ENCODE data around the gene LRRTM2. TPM values are rescaled to one million over a fixed set of nuclear protein-coding genes. Genes with fewer than 3 reads are reported as not detected.
"Not testable (repeated sequence)": the region's sequence is repeated elsewhere in the genome, so short reads cannot be mapped to it uniquely, and the experiment has no call there.

Gene LRRTM2
- 0.52 TPM for total RNA-seq

- Histone ChIP-seq H3K27ac (ENCODE audit: low read depth, low read length) (no peak within 1 kb of the TSS), H3K9ac (ENCODE audit: low read depth in 1 of 3, low read length in 3 of 3) (no peak within 1 kb of the TSS), H3K36me3 (ENCODE audit: control insufficient read depth in 3 of 3, insufficient read depth in 3 of 3, low read length in 3 of 3) (no peaks in the 10 kb centered on the region), H3K4me1 (ENCODE audit: control insufficient read depth in 3 of 3, insufficient read depth in 3 of 3, low read length in 3 of 3) (peaks cover 15 to 30% (median 16%) of the 10 kb centered on the region in 3 donors), H3K4me3 (ENCODE audit: low read length in 3 of 3) (no peak within 1 kb of the TSS), H3K9me3 (ENCODE audit: control insufficient read depth in 3 of 3, low read length in 3 of 3) (no peaks in the 10 kb centered on the region), H3K27me3 (ENCODE audit: control insufficient read depth in 3 of 3, insufficient read depth in 3 of 3, low read length in 3 of 3) (no peaks in the 10 kb centered on the region)
Observed at GRCh38 chr5:138874771-138875551, at the start of gene LRRTM2. Gene LRRTM2, minus strand, starts transcription at chr5:138875335. Its CDS starts 424 bp downstream, at chr5:138874911.

GRCh38 chr5:138922494-138922893, 47.4 kb upstream of the LRRTM2 start:
- Histone ChIP-seq H3K9ac (ENCODE audit: low read depth in 1 of 3, low read length in 3 of 3) (no peak overlapping the region), H3K27ac (ENCODE audit: low read depth, low read length) (no peak overlapping the region), H3K4me1 (ENCODE audit: control insufficient read depth in 3 of 3, insufficient read depth in 3 of 3, low read length in 3 of 3) (peaks cover 0 to 2% (median under 1%) of the 10 kb centered on the region in 3 donors), H3K27me3 (ENCODE audit: control insufficient read depth in 3 of 3, insufficient read depth in 3 of 3, low read length in 3 of 3) (no peaks in the 10 kb centered on the region), H3K36me3 (ENCODE audit: control insufficient read depth in 3 of 3, insufficient read depth in 3 of 3, low read length in 3 of 3) (peaks cover 25 to 34% (median 33%) of the 10 kb centered on the region in 3 donors), H3K9me3 (ENCODE audit: control insufficient read depth in 3 of 3, low read length in 3 of 3) (no peaks in the 10 kb centered on the region), H3K4me3 (ENCODE audit: low read length in 3 of 3) (no peak overlapping the region)

- H3K27ac ChIP-seq (ENCODE audit: low read depth, low read length); H3K4me1 ChIP-seq (ENCODE audit: control insufficient read depth in 3 of 3, insufficient read depth in 3 of 3, low read length in 3 of 3); H3K9me3 ChIP-seq (ENCODE audit: control insufficient read depth in 3 of 3, low read length in 3 of 3); H3K9ac ChIP-seq (ENCODE audit: low read depth in 1 of 3, low read length in 3 of 3); H3K4me3 ChIP-seq (ENCODE audit: low read length in 3 of 3); H3K27me3 ChIP-seq (ENCODE audit: control insufficient read depth in 3 of 3, insufficient read depth in 3 of 3, low read length in 3 of 3): not testable (repeated sequence)
- H3K36me3 ChIP-seq (ENCODE audit: control insufficient read depth in 3 of 3, insufficient read depth in 3 of 3, low read length in 3 of 3): peaks cover 19 to 30% (median 29%) of the 10 kb centered on the region in 3 donors
Observed at GRCh38 chr5:138921362-138921761, 46.2 kb upstream of the LRRTM2 start.

DNA sequence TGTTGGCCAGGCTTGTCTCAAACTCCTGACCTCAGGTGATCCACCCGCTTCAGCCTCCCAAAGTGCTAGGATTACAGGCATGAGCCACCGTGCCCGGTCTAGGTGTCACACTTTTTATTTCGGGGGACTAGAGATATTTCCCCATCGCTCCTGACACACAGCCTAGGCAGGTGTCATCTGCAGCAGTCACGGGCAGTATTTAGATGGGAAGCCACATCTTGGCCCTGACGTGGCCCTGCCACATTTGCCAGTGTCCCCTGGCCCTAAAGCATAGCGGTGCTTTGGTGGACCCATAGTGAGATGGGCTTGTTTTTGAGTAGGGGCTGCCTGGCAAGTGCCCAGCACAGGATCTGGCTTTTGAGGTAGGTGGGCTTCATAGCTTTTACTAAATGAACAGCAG, 45.0 kb upstream of the LRRTM2 start:
- Histone ChIP-seq H3K27ac (ENCODE audit: low read depth, low read length) (no peak overlapping the region), H3K4me3 (ENCODE audit: low read length in 3 of 3) (no peak overlapping the region), H3K9me3 (ENCODE audit: control insufficient read depth in 3 of 3, low read length in 3 of 3) (no peaks in the 10 kb centered on the region), H3K9ac (ENCODE audit: low read depth in 1 of 3, low read length in 3 of 3) (no peak overlapping the region), H3K4me1 (ENCODE audit: control insufficient read depth in 3 of 3, insufficient read depth in 3 of 3, low read length in 3 of 3) (peaks cover 0 to 2% (median 0%) of the 10 kb centered on the region in 3 donors), H3K36me3 (ENCODE audit: control insufficient read depth in 3 of 3, insufficient read depth in 3 of 3, low read length in 3 of 3) (peaks cover 8 to 18% (median 17%) of the 10 kb centered on the region in 3 donors), H3K27me3 (ENCODE audit: control insufficient read depth in 3 of 3, insufficient read depth in 3 of 3, low read length in 3 of 3) (no peaks in the 10 kb centered on the region)

- H3K27ac ChIP-seq (ENCODE audit: low read depth, low read length): no peak overlapping the region
- no peaks in the 10 kb centered on the region for H3K9me3 ChIP-seq (ENCODE audit: control insufficient read depth in 3 of 3, low read length in 3 of 3)
- no peaks in the 10 kb centered on the region for H3K27me3 ChIP-seq (ENCODE audit: control insufficient read depth in 3 of 3, insufficient read depth in 3 of 3, low read length in 3 of 3)
- H3K4me1 ChIP-seq (ENCODE audit: control insufficient read depth in 3 of 3, insufficient read depth in 3 of 3, low read length in 3 of 3): peaks cover 0 to 10% (median 2%) of the 10 kb centered on the region in 3 donors
- H3K9ac ChIP-seq (ENCODE audit: low read depth in 1 of 3, low read length in 3 of 3): no peak overlapping the region
- H3K36me3 ChIP-seq (ENCODE audit: control insufficient read depth in 3 of 3, insufficient read depth in 3 of 3, low read length in 3 of 3): peaks cover 0 to 15% (median 7%) of the 10 kb centered on the region in 3 donors
- no peak overlapping the region for H3K4me3 ChIP-seq (ENCODE audit: low read length in 3 of 3)
Observed at GRCh38 chr5:138918686-138919085, 43.6 kb upstream of the LRRTM2 start.

DNA sequence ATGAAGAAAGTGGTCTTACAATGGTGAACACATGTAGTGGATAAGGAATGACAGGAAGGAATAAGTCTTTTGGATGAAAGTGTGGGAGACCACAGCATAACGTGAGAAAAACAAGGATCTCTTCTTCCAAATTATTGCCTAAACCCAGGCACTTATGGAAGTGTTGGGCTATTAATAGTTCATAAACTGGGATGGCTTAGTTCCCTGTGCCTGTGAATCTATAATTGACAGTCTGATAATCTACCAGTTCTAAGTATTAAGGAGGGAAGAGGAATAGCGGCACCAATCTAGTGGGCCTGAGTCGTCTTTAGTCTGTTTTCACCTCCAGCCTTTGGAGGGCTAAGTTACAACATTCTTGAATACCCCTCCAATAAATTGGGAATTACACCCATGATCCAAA, 39.2 kb upstream of the LRRTM2 start:
- Histone ChIP-seq H3K27ac (ENCODE audit: low read depth, low read length) (no peak overlapping the region), H3K9ac (ENCODE audit: low read depth in 1 of 3, low read length in 3 of 3) (no peak overlapping the region), H3K4me3 (ENCODE audit: low read length in 3 of 3) (no peak overlapping the region), H3K9me3 (ENCODE audit: control insufficient read depth in 3 of 3, low read length in 3 of 3) (no peaks in the 10 kb centered on the region), H3K36me3 (ENCODE audit: control insufficient read depth in 3 of 3, insufficient read depth in 3 of 3, low read length in 3 of 3) (peaks cover 0 to 12% (median 5%) of the 10 kb centered on the region in 3 donors), H3K27me3 (ENCODE audit: control insufficient read depth in 3 of 3, insufficient read depth in 3 of 3, low read length in 3 of 3) (no peaks in the 10 kb centered on the region), H3K4me1 (ENCODE audit: control insufficient read depth in 3 of 3, insufficient read depth in 3 of 3, low read length in 3 of 3) (peaks cover 0 to 16% (median 2%) of the 10 kb centered on the region in 3 donors)

DNA sequence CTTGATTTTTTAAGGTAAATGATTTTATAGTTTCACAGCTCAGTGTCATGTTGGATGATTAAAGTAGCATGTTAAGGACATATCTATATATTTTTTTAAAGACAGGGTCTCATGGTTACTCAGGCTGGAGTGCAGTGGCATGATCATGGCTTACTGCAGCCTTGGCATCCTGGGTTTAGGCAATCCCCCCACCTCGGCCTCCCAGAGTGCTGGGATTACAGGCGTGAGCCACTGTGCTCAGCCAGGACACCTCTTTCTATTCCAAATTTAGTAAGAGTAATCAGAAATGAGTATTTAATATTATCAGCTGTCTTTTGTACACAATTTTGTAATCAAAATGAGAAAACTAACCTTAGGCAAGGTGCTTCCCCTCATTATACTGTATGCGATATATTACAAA, 38.6 kb upstream of the LRRTM2 start:
- Histone ChIP-seq H3K9me3 (ENCODE audit: control insufficient read depth in 3 of 3, low read length in 3 of 3) (no peaks in the 10 kb centered on the region), H3K4me1 (ENCODE audit: control insufficient read depth in 3 of 3, insufficient read depth in 3 of 3, low read length in 3 of 3) (peaks cover 0 to 16% (median 0%) of the 10 kb centered on the region in 3 donors), H3K36me3 (ENCODE audit: control insufficient read depth in 3 of 3, insufficient read depth in 3 of 3, low read length in 3 of 3) (peaks cover 0 to 10% (median 3%) of the 10 kb centered on the region in 3 donors), H3K9ac (ENCODE audit: low read depth in 1 of 3, low read length in 3 of 3) (no peak overlapping the region), H3K27me3 (ENCODE audit: control insufficient read depth in 3 of 3, insufficient read depth in 3 of 3, low read length in 3 of 3) (no peaks in the 10 kb centered on the region), H3K4me3 (ENCODE audit: low read length in 3 of 3) (no peak overlapping the region), H3K27ac (ENCODE audit: low read depth, low read length) (no peak overlapping the region)

DNA sequence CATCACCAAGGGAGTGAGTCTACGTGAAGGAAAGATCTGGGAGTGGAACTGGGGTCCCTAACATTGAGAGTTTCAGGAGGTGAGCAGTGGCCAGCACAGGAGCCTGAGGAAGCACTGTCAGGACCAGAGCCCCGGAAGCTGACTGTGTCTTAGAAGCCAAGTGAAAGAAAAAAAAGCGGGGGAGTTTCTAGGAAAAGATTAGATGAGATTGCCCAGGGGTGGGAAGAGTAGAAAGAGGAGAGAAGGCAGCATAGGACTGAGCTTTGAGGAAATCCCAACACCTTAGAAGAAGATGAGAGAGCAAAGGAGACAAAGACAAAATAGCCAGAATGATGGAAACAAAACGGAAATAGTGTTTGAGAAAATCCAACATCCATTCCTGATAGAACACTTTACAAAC, 37.0 kb upstream of the LRRTM2 start:
- no peak overlapping the region for H3K27ac ChIP-seq (ENCODE audit: low read depth, low read length)
- peaks cover 0 to 16% (median 0%) of the 10 kb centered on the region in 3 donors for H3K4me1 ChIP-seq (ENCODE audit: control insufficient read depth in 3 of 3, insufficient read depth in 3 of 3, low read length in 3 of 3)
- no peak overlapping the region for H3K4me3 ChIP-seq (ENCODE audit: low read length in 3 of 3)
- H3K9me3 ChIP-seq (ENCODE audit: control insufficient read depth in 3 of 3, low read length in 3 of 3): no peaks in the 10 kb centered on the region
- H3K27me3 ChIP-seq (ENCODE audit: control insufficient read depth in 3 of 3, insufficient read depth in 3 of 3, low read length in 3 of 3): no peaks in the 10 kb centered on the region
- peaks cover 0 to 4% (median 0%) of the 10 kb centered on the region in 3 donors for H3K36me3 ChIP-seq (ENCODE audit: control insufficient read depth in 3 of 3, insufficient read depth in 3 of 3, low read length in 3 of 3)
- no peak overlapping the region for H3K9ac ChIP-seq (ENCODE audit: low read depth in 1 of 3, low read length in 3 of 3)

DNA sequence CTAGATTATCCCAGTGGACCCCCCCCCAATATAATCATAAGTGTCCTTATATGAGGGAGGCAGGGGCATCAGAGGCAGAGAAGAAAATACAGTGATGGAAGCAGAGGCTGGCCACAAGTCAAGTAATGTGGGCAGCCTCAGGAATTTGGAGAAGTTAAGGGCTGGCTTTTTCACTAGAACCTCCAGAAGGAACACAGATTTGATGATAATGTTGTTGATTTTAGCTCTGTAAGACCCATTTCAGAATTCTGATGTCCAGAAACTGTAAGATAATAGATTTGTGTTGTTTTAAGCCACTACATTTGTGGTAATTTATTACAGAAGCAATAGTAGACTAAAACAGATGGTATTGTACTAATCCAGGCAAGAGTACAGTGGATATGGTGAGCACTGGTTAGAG, 36.3 kb upstream of the LRRTM2 start:
- H3K36me3 ChIP-seq (ENCODE audit: control insufficient read depth in 3 of 3, insufficient read depth in 3 of 3, low read length in 3 of 3): peaks cover 0 to 4% (median 0%) of the 10 kb centered on the region in 3 donors
- no peak overlapping the region for H3K4me3 ChIP-seq (ENCODE audit: low read length in 3 of 3)
- H3K9ac ChIP-seq (ENCODE audit: low read depth in 1 of 3, low read length in 3 of 3): no peak overlapping the region
- H3K27me3 ChIP-seq (ENCODE audit: control insufficient read depth in 3 of 3, insufficient read depth in 3 of 3, low read length in 3 of 3): no peaks in the 10 kb centered on the region
- H3K27ac ChIP-seq (ENCODE audit: low read depth, low read length): no peak overlapping the region
- peaks cover 0 to 16% (median 0%) of the 10 kb centered on the region in 3 donors for H3K4me1 ChIP-seq (ENCODE audit: control insufficient read depth in 3 of 3, insufficient read depth in 3 of 3, low read length in 3 of 3)
- no peaks in the 10 kb centered on the region for H3K9me3 ChIP-seq (ENCODE audit: control insufficient read depth in 3 of 3, low read length in 3 of 3)

DNA sequence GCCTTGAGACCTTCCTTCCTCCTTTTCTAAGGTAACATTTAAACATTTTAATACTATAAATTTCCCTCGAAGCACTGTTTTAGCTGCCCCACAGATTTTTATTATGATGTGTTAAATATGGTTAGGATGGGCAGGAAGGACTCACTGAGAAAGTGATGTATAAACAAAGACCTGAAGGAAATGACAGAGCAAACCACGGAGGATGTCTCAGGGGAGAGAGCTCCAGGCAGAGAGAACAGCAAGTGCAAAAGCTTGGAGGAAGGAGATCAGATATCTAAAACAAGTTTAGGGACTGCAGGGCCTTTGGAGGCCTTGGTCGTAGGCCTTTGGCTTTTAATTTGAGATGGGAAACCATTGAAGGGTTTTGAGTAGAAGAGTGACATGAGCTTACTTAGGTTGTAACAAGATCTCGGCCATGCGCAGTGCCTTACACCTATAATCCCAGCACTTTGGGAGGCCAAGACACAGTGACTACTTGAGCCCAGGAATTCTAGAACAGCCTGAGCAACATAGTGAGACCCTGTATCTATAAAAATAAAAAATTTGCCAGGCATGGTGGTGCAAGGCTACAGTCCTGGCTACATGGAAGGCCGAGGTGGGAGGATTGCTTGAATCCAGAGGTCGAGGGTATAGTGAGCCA, 35.5 kb upstream of the LRRTM2 start:
- Histone ChIP-seq H3K4me1 (ENCODE audit: control insufficient read depth in 3 of 3, insufficient read depth in 3 of 3, low read length in 3 of 3) (peaks cover 0 to 16% (median 0%) of the 10 kb centered on the region in 3 donors), H3K9me3 (ENCODE audit: control insufficient read depth in 3 of 3, low read length in 3 of 3) (no peaks in the 10 kb centered on the region), H3K27me3 (ENCODE audit: control insufficient read depth in 3 of 3, insufficient read depth in 3 of 3, low read length in 3 of 3) (no peaks in the 10 kb centered on the region), H3K27ac (ENCODE audit: low read depth, low read length) (no peak overlapping the region), H3K9ac (ENCODE audit: low read depth in 1 of 3, low read length in 3 of 3) (no peak overlapping the region), H3K4me3 (ENCODE audit: low read length in 3 of 3) (no peak overlapping the region), H3K36me3 (ENCODE audit: control insufficient read depth in 3 of 3, insufficient read depth in 3 of 3, low read length in 3 of 3) (peaks cover 0 to 8% (median 4%) of the 10 kb centered on the region in 3 donors)

Measured in skeletal muscle tissue (tissue), 4 donors.